ENCODE results near the gene NELFB. TPM values are rescaled to one million over a fixed set of nuclear protein-coding genes. Genes with fewer than 3 reads are reported as not detected.

NELFB gene
- total and polyA plus RNA-seq, 9 of the 15 experiments (the other 6 are each of a cell fraction or from before 2014, with no cell fraction given): 0.24 to 84.0 (median 29.7) TPM

DNA sequence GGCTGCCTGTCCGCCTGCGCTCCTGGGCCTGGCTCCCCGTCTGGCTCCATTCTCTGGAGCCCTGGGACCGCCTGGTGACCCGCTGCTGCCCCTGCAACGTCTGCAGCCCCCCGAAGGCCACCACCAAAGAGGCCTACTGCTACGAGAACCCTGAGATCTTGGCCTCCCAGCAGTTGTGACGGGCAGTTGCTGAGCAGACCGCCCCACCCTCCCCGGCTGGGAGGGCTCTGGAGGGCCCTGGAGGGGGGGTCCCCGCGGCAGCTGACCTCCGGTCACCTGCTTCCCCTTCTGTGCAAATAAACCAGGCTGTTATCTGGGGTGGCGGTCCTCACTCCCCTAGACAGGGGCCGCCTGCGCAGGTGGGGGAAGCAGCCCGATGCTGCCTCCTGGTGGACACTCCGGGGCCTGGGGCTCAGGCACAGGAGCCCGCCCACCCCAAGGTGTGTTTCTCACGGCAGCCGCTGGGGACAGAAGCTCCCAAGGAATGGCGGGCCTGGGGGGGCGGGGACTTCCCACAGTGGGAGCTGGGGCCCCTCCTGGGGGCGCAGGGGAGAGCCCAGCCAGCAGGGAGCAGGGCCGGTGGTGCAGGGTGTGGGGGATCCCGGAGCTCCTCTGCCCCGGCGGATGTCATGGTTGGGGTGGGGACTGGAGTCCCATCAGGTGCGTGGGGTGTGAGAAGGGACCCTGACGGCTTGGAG lies 18.7 kb upstream of the NELFB start:
- peak overlapping the region; percentile 40 for H3K4me2 ChIP-seq (ENCODE audit: insufficient read depth, low read length)
- DNase-seq (ENCODE audit: extremely low read depth in 1 of 4, low spot score in 3 of 4) (peak; percentile 91 to 97 (median 94)), ATAC-seq (peak; percentile 73), FAIRE-seq (peak; percentile 95)
- intact Hi-C loops (cut with micrococcal nuclease) (no loop called here), in situ Hi-C loops (cut with MboI) (loop anchor here (25.0 kb wide), 1 partner anchor 449 kb away; the partner anchor contains the start of genes CCDC183 and TMEM141)
- 7% methylated on average over 14 of the region's 31 CpGs for WGBS (ENCODE audit: insufficient coverage, low coverage, missing lambda C conversion rate)
- H3K27me3 ChIP-seq (ENCODE audit: control insufficient read depth in 2 of 2, insufficient read depth in 2 of 2, low read length in 2 of 2): no peaks in the 10 kb centered on the region
- ChIA-PET CTCF (ENCODE audit: low intra/inter-chr PET ratio) (interaction anchor here (0.6 to 1.6 kb wide), 7 partner anchors 19 to 207 kb away, joined by 3 to 11 read pairs (median 4); partner anchors contain the start of genes ANAPC2, NELFB, NPDC1 and SSNA1), POLR2A (interaction anchor here (0.6 to 1.3 kb wide), 5 partner anchors 41 to 233 kb away, joined by 3 to 5 read pairs (median 4); partner anchors contain the start of gene TOR4A)
- no peak overlapping the region for H3K4me3 ChIP-seq
- no peaks in the 10 kb centered on the region for H3K9me3 ChIP-seq (replicated peaks; ENCODE audit: control insufficient read depth, insufficient read depth, low read depth, low read length)
- peaks cover 16 to 92% of the 10 kb centered on the region in 2 experiments for H3K4me1 ChIP-seq (replicated peaks in 1 of 2; ENCODE audit: control insufficient read depth in 2 of 2, insufficient read depth in 2 of 2, low read length in 2 of 2)
- no TSS peak for BruUV-seq (replicated peaks)
- H3K36me3 ChIP-seq (ENCODE audit: control insufficient read depth, insufficient read depth, low read length): peaks cover 4% of the 10 kb centered on the region; the same call in 1 of the 3 replicates
- peak overlapping the region; percentile 42 for H3K27ac ChIP-seq (ENCODE audit: extremely low read depth, low read depth, low read length)
- peak overlapping the region; percentile 9 to 88; a peak in 2 of 4 replicates for H3K9ac ChIP-seq (ENCODE audit: insufficient read depth in 1 of 2, low read depth in 2 of 2, low read length in 2 of 2)
- peaks cover 30% of the 10 kb centered on the region for H3K79me2 ChIP-seq (ENCODE audit: control insufficient read depth, insufficient read depth, low read length)
- H3K9me1 ChIP-seq (ENCODE audit: control insufficient read depth, insufficient read depth, low read length): peaks cover 4% of the 10 kb centered on the region
- H4K20me1 ChIP-seq (replicated peaks; ENCODE audit: control insufficient read depth, insufficient read depth, low read length): no peaks in the 10 kb centered on the region
- H2AFZ ChIP-seq (ENCODE audit: low read depth, low read length): no peak overlapping the region
- TF ChIP-seq HSF4 (CRISPR knock-in tag; IDR thresholded peaks at IDR 0.05; ENCODE audit: borderline replicate concordance) (no peak), ELF1 (tag; IDR thresholded peaks at IDR 0.05) (no peak), ZNF316 (IDR thresholded peaks at IDR 0.05) (no peak), MAFF (IDR thresholded peaks at IDR 0.05; ENCODE audit: low read length) (no peak), ZNF644 (tag; IDR thresholded peaks at IDR 0.05; ENCODE audit: low read depth) (no peak), ATF7 (IDR thresholded peaks at IDR 0.05) (peak; percentile 82; the same call in 1 of the 2 replicates), ZNF347 (CRISPR knock-in tag; IDR thresholded peaks at IDR 0.05; ENCODE audit: low read depth) (no peak), GTF2F1 (IDR thresholded peaks at IDR 0.05; ENCODE audit: low read depth, low read length) (no peak)
- TF ChIP-seq, protein P1, sequence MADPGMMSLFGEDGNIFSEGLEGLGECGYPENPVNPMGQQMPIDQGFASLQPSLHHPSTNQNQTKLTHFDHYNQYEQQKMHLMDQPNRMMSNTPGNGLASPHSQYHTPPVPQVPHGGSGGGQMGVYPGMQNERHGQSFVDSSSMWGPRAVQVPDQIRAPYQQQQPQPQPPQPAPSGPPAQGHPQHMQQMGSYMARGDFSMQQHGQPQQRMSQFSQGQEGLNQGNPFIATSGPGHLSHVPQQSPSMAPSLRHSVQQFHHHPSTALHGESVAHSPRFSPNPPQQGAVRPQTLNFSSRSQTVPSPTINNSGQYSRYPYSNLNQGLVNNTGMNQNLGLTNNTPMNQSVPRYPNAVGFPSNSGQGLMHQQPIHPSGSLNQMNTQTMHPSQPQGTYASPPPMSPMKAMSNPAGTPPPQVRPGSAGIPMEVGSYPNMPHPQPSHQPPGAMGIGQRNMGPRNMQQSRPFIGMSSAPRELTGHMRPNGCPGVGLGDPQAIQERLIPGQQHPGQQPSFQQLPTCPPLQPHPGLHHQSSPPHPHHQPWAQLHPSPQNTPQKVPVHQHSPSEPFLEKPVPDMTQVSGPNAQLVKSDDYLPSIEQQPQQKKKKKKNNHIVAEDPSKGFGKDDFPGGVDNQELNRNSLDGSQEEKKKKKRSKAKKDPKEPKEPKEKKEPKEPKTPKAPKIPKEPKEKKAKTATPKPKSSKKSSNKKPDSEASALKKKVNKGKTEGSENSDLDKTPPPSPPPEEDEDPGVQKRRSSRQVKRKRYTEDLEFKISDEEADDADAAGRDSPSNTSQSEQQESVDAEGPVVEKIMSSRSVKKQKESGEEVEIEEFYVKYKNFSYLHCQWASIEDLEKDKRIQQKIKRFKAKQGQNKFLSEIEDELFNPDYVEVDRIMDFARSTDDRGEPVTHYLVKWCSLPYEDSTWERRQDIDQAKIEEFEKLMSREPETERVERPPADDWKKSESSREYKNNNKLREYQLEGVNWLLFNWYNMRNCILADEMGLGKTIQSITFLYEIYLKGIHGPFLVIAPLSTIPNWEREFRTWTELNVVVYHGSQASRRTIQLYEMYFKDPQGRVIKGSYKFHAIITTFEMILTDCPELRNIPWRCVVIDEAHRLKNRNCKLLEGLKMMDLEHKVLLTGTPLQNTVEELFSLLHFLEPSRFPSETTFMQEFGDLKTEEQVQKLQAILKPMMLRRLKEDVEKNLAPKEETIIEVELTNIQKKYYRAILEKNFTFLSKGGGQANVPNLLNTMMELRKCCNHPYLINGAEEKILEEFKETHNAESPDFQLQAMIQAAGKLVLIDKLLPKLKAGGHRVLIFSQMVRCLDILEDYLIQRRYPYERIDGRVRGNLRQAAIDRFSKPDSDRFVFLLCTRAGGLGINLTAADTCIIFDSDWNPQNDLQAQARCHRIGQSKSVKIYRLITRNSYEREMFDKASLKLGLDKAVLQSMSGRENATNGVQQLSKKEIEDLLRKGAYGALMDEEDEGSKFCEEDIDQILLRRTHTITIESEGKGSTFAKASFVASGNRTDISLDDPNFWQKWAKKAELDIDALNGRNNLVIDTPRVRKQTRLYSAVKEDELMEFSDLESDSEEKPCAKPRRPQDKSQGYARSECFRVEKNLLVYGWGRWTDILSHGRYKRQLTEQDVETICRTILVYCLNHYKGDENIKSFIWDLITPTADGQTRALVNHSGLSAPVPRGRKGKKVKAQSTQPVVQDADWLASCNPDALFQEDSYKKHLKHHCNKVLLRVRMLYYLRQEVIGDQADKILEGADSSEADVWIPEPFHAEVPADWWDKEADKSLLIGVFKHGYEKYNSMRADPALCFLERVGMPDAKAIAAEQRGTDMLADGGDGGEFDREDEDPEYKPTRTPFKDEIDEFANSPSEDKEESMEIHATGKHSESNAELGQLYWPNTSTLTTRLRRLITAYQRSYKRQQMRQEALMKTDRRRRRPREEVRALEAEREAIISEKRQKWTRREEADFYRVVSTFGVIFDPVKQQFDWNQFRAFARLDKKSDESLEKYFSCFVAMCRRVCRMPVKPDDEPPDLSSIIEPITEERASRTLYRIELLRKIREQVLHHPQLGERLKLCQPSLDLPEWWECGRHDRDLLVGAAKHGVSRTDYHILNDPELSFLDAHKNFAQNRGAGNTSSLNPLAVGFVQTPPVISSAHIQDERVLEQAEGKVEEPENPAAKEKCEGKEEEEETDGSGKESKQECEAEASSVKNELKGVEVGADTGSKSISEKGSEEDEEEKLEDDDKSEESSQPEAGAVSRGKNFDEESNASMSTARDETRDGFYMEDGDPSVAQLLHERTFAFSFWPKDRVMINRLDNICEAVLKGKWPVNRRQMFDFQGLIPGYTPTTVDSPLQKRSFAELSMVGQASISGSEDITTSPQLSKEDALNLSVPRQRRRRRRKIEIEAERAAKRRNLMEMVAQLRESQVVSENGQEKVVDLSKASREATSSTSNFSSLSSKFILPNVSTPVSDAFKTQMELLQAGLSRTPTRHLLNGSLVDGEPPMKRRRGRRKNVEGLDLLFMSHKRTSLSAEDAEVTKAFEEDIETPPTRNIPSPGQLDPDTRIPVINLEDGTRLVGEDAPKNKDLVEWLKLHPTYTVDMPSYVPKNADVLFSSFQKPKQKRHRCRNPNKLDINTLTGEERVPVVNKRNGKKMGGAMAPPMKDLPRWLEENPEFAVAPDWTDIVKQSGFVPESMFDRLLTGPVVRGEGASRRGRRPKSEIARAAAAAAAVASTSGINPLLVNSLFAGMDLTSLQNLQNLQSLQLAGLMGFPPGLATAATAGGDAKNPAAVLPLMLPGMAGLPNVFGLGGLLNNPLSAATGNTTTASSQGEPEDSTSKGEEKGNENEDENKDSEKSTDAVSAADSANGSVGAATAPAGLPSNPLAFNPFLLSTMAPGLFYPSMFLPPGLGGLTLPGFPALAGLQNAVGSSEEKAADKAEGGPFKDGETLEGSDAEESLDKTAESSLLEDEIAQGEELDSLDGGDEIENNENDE (IDR thresholded peaks at IDR 0.05; ENCODE audit: low read depth, low read length): no peak
- TF ChIP-seq, protein P2, sequence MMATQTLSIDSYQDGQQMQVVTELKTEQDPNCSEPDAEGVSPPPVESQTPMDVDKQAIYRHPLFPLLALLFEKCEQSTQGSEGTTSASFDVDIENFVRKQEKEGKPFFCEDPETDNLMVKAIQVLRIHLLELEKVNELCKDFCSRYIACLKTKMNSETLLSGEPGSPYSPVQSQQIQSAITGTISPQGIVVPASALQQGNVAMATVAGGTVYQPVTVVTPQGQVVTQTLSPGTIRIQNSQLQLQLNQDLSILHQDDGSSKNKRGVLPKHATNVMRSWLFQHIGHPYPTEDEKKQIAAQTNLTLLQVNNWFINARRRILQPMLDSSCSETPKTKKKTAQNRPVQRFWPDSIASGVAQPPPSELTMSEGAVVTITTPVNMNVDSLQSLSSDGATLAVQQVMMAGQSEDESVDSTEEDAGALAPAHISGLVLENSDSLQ (IDR thresholded peaks at IDR 0.05): peak; percentile 74
